C1 segment of cervical spinal cord (tissue), 14 donors: ENCODE measurements around the gene ALK.

Experiments
- DNase-seq, 14 donors: peaks; one replicate each; lab custom pipeline; 2025; lab: John Stamatoyannopoulos, UW

The ALK gene

GRCh38 chr2:29226808-29227207 is 694.6 kb downstream of the ALK start:
- DNase-seq, result no peak

- DNase-seq, result no peak
Measured at GRCh38 chr2:29226375-29226774, 695.0 kb downstream of the ALK start.

GRCh38 chr2:29225814-29226213 is 695.6 kb downstream of the ALK start:
- DNase-seq, result no peak

GRCh38 chr2:29224693-29225551 is 696.5 kb downstream of the ALK start:
- DNase-seq, result no peak

- peak in 3 of 14 donors; percentile 12 to 35 (median 35) for DNase-seq
Measured at GRCh38 chr2:29223851-29224692, 697.3 kb downstream of the ALK start.

- DNase-seq, result no peak
Measured at GRCh38 chr2:29223257-29223656, 698.1 kb downstream of the ALK start.

GRCh38 chr2:29222381-29223179 is 698.8 kb downstream of the ALK start:
- no peak for DNase-seq

- no peak for DNase-seq
Measured at GRCh38 chr2:29220506-29221270, 700.7 kb downstream of the ALK start.

- DNase-seq, result no peak
Measured at GRCh38 chr2:29219374-29219773, 702.0 kb downstream of the ALK start.

- DNase-seq, result no peak
Measured at GRCh38 chr2:29218550-29219125, 702.7 kb downstream of the ALK start.

- no peak for DNase-seq
Measured at GRCh38 chr2:29218071-29218470, 703.3 kb downstream of the ALK start.

- DNase-seq, result no peak
Measured at GRCh38 chr2:29216609-29216909, 704.8 kb downstream of the ALK start.

- no peak for DNase-seq
Measured at GRCh38 chr2:29215739-29216608, 705.4 kb downstream of the ALK start.

- DNase-seq, result no peak
Measured at GRCh38 chr2:29215073-29215472, 706.3 kb downstream of the ALK start.

- no peak for DNase-seq
Measured at GRCh38 chr2:29213888-29214291, 707.5 kb downstream of the ALK start.

- no peak for DNase-seq
Measured at GRCh38 chr2:29212009-29212408, 709.4 kb downstream of the ALK start.

- no peak for DNase-seq
Measured at GRCh38 chr2:29209551-29209950, 711.8 kb downstream of the ALK start.

- no peak for DNase-seq
Measured at GRCh38 chr2:29207352-29208148, 713.8 kb downstream of the ALK start.

- no peak for DNase-seq
Measured at GRCh38 chr2:29206941-29207340, 714.4 kb downstream of the ALK start.
